NCI-H2171 treated with DMSO at 0.1 percent for 48 hours (cell line): ENCODE measurements around the gene TM9SF1.
A peak's percentile ranks its signal among the peaks of the same experiment; 100 is the strongest.

Experiments
- DNase-seq: peaks from one replicate; lab custom pipeline; 2025; lab: John Stamatoyannopoulos, UW

The TM9SF1 gene

DNA sequence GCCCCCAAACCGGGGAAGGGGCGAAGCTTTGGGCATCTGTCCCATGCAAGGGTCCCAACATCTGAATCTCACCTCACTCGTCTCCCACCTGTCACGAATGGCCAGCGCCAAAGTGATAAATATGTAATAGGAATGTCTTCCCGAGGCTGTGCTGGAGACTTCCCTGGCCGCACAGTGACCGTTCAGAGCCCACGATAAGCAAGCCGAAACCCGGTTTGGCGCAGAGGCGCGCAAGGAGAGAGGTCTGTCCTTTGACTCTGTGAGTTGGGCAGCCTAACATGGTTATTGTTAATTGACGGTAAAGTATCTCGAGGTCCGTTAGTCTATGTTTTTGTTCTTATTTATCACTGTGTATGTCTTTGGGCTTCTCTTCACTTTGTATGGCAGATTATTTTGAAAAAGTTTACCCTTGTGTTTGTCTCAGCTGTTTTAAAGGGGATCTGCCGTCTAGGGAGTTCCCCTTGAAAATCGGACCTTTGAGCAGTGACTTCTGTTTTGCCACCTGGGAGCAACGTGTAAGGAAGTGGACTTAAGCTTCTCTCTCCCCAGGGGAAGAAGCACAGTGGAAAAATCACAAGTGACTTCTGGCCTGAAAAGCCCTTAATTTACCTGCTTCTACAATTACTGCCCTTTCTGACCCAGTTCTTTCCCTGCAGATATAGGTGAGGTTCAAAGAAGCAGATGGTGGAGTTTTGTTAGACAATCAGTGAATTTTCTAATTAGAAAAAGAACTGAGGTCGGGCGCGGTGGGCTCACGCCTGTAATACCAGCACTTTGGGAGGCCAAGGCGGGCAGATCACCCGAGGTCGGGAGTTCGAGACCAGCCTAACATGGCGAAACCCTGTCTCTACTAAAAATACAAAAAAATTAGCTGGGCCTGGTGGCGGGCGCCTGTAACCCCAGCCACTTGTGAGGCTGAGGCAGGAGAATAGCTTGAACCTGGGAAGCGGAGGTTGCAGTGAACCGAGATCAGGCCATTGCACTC is 1.1 kb upstream of the TM9SF1 start:
- no peak for DNase-seq

GRCh38 chr14:24194873-24195185 is 412 bp downstream of the TM9SF1 start:
- no peak for DNase-seq

DNA sequence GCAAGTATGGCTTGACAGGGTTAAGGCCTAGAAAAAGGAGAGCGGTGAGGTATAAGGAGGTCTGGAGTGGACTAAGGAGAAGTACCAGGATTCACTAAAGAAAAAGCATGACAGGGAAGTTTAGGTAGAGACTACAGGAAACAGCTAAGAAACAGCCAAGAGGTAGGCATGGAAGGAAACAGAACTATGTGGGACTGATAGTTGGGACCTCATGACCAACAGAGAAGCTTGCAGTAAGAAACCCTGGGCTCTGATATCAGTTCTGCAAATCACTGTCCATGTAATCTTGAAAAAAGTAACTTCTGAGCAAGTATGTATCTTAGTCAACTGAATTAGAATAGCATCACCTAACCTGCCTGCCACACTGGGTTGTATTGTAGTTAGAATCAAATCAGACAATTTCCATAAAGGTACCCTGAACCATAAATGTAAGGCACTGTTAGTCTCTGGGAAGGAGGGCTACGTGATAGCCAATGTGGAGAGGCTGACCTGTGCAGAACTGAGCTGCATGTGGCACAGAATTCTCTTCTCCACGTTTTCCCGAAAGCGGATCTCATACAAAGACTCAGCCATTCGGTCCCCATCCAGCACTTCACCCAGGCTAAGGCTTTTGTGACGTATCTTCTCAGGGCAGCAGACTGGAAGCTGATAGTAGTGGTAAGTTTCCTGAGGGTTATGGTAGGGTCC is 912 bp downstream of the TM9SF1 start:
- no peak for DNase-seq

DNA sequence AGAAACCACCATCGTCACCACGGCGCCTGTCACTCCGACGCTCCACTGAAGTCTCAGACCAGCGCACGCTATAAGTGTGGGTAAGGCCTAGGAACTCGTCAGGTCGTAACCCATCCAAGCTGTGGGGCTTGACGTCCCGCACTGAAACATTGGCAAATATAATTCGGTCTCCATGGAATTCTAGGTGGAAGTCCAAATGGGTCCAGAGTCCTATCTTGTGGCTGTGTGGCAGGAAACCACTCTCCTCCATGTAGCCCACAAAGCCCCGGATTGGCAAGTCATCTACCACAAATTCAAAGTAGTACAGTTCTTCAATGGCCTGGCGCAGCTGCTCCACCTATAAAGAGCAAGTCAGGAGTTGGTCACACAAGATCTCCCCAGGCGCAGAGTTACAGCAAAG is 2.3 kb downstream of the TM9SF1 start:
- no peak for DNase-seq

DNA sequence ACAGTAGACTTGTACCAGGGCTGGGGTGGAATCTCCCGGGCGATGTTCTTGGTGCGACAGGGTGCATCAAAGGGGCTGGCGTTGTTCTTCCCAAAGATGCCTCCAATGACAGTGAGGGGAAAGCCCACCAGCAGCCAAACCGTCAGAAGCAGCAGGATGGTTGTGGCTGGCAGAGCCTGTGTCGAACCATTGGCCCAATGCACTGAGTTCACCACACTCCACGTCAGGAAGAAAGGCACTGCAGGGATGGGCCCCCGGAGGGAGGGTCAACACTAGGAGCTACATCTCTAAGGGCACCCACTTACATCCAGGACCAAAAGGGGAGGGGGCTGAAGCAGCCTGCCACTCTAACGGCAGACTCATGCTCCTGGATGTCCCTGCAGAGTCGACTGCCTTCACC is 4.8 kb downstream of the TM9SF1 start:
- DNase-seq: no peak

DNA sequence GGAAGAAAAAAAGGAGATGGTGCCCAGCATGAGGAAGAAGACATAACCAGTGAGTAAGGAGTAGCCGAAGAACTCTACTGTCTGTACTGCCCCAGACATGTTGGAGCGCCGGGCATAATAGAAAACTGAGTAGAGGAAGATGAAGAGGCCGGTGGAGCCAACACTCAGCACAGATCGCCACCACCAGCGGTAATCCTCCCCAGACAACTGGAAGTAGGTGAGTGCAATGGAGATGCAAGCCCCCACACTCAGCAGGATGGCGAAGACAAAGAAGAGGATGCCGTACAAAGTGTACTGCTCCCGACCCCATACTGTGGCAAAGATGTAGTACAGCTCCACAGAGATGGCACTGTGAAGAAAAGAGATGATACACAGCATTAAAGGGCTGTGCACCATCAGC is 5.8 kb downstream of the TM9SF1 start:
- no peak for DNase-seq

- no peak for DNase-seq
Measured at GRCh38 chr14:24189059-24189375, 6.2 kb downstream of the TM9SF1 start.

GRCh38 chr14:24188251-24189058 is 6.8 kb downstream of the TM9SF1 start, which contains the start of gene IPO4:
Gene IPO4 (minus strand): TSS chr14:24188816. CDS start chr14:24188787, 29 bp downstream.
- peak; percentile 98 for DNase-seq

GRCh38 chr14:24187539-24187915 is 7.7 kb downstream of the TM9SF1 start:
- no peak for DNase-seq

DNA sequence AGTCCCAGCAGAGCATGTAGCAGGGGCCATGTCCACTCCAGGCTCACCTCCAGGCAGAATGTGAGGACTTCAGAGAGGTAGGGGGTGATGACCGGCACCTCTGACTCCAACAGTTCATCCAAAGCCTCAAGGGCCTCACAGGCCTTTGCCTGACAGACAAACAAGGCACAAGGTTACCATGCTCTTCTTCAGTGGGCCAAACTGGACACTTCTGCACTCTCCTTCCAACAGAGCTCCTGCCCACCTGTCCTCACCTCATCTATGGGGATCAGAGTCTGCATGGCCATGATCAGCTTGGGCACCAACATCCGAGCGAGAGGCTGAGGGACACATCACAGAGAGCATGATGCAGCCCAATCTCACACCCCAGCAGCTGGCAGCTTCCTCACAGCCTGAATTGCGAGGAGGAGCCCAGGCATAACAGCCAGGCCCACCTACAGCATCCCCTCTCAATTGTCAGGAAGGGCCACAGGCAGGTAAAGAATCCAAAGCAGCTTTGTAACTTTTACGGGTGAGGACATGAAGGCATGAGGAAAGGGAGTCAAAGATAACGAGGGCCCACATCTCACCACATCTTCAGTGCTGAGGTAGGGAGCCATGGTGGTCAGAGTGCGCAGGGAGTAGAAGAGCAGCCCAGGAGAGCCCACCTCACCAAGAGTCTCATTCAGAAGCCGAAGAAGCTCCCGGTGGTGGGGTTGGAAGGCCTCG is 8.3 kb downstream of the TM9SF1 start:
- DNase-seq: no peak

DNA sequence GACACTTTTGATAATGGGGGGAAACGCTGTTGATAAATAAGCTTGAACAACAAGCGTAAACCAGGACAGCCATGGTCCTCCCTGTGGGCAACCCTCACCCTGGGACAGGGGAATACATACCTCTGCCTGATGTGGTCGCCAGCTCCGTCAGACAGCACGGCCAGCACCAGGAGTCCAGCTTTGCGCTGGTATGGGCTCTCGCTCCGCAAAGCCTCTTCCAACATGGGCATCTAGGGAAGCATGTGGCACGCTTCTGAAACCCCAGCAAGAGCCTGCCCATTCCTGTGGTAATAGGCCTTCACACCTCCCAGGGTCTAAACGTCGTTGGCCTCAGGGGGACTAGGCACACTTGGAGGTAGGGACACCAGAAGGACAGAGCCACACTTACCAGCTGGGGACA is 9.5 kb downstream of the TM9SF1 start:
- DNase-seq: no peak

DNA sequence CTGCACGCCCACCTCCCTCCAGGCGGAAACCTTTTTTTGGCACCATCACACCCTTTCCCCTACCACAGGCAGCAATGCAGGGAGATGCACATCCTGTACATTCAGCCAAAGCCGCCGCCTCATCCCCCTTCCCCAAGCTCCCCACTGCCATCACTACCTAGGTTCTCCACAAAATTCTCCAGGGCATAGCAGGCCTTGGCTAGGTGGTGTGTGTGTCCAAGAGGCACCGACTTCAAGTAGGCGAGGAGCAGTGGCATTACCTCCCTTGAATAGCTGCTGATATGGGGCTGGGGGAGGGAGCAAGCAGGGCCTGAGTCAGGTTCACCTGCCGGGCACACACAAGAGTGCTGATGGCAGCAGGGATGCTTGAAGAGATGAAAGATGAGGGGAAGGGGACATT is 10.2 kb downstream of the TM9SF1 start:
- DNase-seq: no peak

DNA sequence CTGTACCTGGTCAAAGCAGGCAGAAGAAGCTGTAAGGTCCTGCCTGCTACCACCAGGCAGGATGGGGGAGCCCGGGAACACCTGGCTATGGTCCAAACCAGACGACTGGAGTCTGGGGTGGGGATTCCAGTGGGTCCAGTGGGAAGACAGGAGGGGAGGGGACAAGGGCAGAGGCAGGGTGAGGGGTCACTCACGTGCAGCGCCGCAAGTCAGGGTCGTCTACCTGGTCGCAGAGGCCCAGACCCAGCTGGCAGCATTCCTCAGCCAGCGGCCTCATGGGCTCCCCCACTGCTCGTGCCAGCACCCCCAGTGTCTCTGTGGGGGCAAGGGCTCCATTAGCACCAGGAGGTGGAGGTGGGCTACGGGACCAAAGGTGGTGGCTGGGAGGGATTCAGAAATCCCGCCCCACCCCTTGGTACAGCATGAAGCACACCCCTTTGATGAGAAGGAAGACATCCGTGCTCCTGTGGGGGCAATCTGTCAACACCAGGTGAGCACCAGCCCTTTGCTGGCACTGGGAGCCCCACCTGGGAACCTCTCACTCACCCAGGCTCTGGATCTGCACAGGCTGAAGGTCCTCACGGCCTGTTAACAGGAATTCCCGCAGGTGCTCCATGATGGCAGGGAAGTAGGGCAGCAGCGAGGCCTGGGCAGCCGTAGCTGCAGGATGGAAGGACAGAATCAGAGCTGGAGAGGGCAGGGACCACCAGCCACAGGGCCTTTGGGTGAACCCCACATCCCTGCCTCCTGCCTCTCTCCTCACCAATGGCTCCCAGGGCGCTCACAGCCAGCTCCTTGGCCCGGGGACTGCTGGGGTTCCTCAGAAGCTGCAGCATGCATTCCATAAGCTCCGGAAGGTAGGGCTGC is 10.9 kb downstream of the TM9SF1 start:
- DNase-seq: no peak

DNA sequence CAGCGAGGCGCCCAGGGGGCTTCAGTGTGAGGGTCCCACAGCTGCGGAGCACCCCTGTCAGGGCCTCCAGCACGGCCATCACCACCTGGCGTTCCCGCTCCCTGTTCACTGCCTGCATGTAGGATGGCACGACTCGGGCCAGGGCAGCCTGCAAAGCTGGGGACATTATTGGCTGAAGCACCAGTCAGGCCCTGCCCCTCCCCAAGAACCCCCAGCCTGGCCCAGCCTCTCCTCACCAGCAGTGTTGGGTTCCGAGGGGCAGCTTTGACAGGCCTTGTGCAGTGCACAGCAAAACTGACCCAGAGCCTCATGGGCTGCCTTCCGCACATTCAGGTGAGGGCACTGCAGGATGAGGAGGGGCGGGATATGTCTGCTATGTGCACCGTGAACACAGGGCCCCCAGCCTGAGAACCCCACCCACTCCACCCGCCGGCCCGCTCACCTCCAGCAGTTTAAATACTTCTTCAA is 12.2 kb downstream of the TM9SF1 start:
- no peak for DNase-seq

DNA sequence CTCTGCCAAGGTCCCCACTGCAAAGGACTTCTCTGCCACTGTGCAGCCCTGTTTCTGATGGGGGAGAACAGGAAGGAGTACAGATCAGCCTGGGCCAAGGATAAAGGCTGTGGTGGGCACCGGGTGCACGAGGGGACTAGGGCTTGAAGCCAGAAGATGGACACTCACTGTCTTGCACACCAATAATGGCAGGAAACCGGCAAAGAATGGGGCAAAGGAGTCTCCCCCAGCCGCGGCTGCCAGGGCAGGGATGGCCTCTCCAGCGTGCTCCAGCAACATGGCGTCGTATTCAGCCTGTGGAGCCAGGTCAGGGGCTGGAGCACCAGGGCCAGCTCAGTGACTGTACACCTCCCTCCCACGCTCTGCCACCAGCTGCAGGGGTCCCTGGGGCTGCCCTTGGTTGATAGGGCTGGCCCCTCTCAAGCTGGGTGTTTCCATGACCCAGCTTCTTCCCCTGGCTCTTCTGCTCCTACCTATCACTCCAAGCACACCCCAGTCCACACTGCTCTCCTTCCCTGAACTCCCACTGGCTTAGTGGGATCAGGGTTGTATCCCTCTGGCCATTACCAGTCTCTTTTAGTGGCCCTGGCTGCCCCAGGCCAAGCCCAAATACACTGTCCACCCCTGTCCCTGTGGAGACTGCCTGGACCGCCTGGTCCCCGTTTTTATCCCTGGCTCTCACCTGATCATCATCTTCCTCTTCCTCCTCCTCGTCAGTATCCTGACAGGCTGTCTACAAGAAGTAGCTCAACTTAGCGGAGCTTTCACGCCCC is 12.9 kb downstream of the TM9SF1 start:
- no peak for DNase-seq

DNA sequence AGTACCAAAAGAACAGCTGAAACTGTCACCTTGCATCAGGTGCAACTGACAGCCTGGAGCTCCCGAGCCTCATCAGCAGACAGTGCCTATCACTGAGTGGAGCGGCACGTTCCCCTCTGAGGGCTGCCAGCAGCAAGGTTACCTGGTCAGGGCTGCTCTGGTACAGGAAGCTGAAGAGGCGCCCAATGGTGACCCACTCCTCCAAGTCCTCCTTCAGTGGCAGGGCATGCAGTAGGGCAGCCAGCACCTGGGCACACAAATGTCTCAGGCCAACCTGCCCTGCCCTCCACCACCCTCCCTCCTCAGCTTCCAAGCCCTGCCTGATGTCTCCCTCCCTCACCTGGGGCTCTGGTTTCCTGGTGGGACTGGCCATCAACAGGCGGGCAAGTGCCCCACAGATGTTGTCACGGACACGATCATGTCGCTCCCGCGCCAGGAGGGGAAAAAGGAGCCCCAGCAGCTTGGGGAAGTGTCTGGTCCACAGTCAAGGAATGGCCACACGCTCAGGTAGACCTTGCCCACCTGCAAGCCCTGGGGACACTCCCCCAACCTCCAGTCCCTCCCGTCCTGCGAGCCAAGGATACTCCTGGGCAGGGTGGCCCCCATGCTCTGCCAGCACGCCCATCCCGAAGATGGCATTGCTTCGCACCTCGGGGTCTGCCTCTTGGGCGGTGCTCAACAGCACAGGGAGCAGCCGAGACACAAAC is 13.7 kb downstream of the TM9SF1 start:
- no peak for DNase-seq

DNA sequence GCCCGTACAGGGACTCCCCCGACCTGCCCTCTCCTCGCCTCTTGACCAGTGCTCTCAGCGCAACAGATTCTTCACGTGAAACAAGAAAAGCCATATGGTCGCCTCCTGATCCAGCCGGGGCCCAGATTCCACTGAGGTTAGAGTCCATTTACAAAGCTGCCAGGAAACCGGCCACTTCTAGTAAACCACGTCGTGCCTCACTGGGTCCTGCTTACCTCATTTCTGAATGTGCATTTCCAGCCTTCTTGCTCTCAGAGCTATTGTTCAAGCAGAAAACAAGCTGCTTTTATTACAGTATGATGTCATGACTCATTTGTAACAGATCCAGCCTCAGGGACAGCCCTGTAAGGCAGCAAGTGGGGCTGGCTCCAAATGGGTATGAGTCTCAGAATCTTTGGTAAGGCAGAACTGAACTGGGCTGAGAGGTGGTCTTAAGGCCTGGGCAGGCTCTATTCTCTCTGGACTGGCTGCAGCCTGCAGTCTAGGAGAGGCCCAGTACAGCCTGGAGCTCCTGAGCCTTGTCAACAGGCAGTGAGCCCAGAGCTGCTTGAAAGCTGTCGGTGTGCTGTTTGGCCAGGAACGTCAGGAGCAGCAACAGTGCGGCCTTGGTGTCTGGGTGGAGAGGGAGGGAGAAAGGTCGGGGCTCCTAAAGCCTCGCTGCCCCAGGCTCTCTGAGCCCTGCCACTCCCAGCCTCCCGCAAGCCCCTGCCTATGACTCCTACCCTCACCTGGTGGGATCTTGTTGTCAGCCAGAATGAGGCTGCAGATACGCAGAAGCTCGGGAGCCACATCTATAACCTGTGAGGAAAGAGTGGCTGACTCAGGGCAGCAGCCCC is 15.1 kb downstream of the TM9SF1 start:
- no peak for DNase-seq

DNA sequence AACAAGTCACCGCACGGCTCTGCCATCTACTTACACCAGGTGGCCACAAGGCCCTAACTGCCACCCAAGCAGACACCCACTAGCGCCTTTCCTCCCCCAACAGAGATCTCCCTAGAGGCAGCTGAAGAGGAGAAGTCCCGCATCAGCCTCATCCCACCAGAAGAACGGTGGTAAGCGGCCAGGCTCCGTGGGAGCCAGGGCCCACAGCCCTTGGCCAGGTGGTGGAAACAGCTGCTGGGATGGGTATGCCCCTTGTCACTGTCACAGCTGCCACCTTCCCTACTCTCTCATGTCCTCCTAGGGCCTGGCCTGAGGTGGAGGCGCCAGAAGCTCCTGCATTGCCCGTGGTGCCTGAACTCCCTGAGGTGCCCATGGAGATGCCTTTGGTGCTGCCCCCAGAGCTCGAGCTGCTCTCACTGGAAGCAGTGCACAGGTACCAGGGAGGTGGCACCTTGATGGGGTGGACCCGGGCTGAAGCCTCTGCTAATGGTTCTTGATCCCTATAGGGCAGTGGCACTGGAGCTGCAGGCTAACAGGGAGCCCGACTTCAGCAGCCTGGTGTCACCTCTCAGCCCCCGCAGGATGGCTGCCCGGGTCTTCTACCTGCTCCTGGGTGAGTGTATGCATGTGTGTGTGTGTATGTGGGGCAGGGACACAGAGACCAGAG is 15.8 kb downstream of the TM9SF1 start:
- DNase-seq: no peak
